ENCODE measurements around the gene IL34.

Gene IL34

GRCh38 chr16:70648606-70649005 is 2.2 kb downstream of the IL34 start:
- WGBS, 2 experiments, result 93 to 96% methylated on average over 6 of the region's 6 CpGs
- Histone ChIP-seq H3K27ac (ENCODE audit: insufficient read depth, low read depth, low read length, poor library complexity, severe bottlenecking) (no peak overlapping the region), H3K4me1 (ENCODE audit: control insufficient read depth, insufficient read depth, low read length) (no peaks in the 10 kb centered on the region), H3K36me3 (ENCODE audit: control insufficient read depth, insufficient read depth, low read length) (no peaks in the 10 kb centered on the region), H3K4me3 (ENCODE audit: insufficient read depth, low read depth, low read length) (no peak overlapping the region), H3K27me3 (ENCODE audit: control insufficient read depth, insufficient read depth, low read length, poor library complexity, severe bottlenecking) (no peaks in the 10 kb centered on the region), H3K9me3 (ENCODE audit: control insufficient read depth, low read length) (no peaks in the 10 kb centered on the region)

- H3K27ac ChIP-seq (ENCODE audit: insufficient read depth, low read depth, low read length, poor library complexity, severe bottlenecking), result no peak overlapping the region
- H3K36me3 ChIP-seq (ENCODE audit: control insufficient read depth, insufficient read depth, low read length), result no peaks in the 10 kb centered on the region
- 90% methylated on average over 7 of the region's 7 CpGs for WGBS, 2 experiments
- no peaks in the 10 kb centered on the region for H3K4me1 ChIP-seq (ENCODE audit: control insufficient read depth, insufficient read depth, low read length)
- H3K9me3 ChIP-seq (ENCODE audit: control insufficient read depth, low read length), result no peaks in the 10 kb centered on the region
- no peaks in the 10 kb centered on the region for H3K27me3 ChIP-seq (ENCODE audit: control insufficient read depth, insufficient read depth, low read length, poor library complexity, severe bottlenecking)
- H3K4me3 ChIP-seq (ENCODE audit: insufficient read depth, low read depth, low read length), result no peak overlapping the region
Observed at GRCh38 chr16:70649300-70649699, 2.9 kb downstream of the IL34 start.

GRCh38 chr16:70650216-70650615 is 3.9 kb downstream of the IL34 start:
- Histone ChIP-seq H3K4me1 (ENCODE audit: control insufficient read depth, insufficient read depth, low read length) (no peaks in the 10 kb centered on the region), H3K27ac (ENCODE audit: insufficient read depth, low read depth, low read length, poor library complexity, severe bottlenecking) (no peak overlapping the region), H3K27me3 (ENCODE audit: control insufficient read depth, insufficient read depth, low read length, poor library complexity, severe bottlenecking) (no peaks in the 10 kb centered on the region), H3K4me3 (ENCODE audit: insufficient read depth, low read depth, low read length) (no peak overlapping the region), H3K9me3 (ENCODE audit: control insufficient read depth, low read length) (no peaks in the 10 kb centered on the region), H3K36me3 (ENCODE audit: control insufficient read depth, insufficient read depth, low read length) (no peaks in the 10 kb centered on the region)
- 78 to 81% methylated on average over 4 of the region's 4 CpGs for WGBS, 2 experiments

GRCh38 chr16:70651524-70651923 is 5.2 kb downstream of the IL34 start:
- Histone ChIP-seq H3K4me1 (ENCODE audit: control insufficient read depth, insufficient read depth, low read length) (no peaks in the 10 kb centered on the region), H3K36me3 (ENCODE audit: control insufficient read depth, insufficient read depth, low read length) (no peaks in the 10 kb centered on the region), H3K9me3 (ENCODE audit: control insufficient read depth, low read length) (no peaks in the 10 kb centered on the region), H3K27me3 (ENCODE audit: control insufficient read depth, insufficient read depth, low read length, poor library complexity, severe bottlenecking) (no peaks in the 10 kb centered on the region), H3K27ac (ENCODE audit: insufficient read depth, low read depth, low read length, poor library complexity, severe bottlenecking) (no peak overlapping the region), H3K4me3 (ENCODE audit: insufficient read depth, low read depth, low read length) (no peak overlapping the region)
- 82 to 89% methylated on average over 3 of the region's 3 CpGs for WGBS, 2 experiments

GRCh38 chr16:70652322-70652721 is 6.0 kb downstream of the IL34 start:
- H3K4me3 ChIP-seq (ENCODE audit: insufficient read depth, low read depth, low read length), result no peak overlapping the region
- H3K9me3 ChIP-seq (ENCODE audit: control insufficient read depth, low read length), result no peaks in the 10 kb centered on the region
- no peaks in the 10 kb centered on the region for H3K27me3 ChIP-seq (ENCODE audit: control insufficient read depth, insufficient read depth, low read length, poor library complexity, severe bottlenecking)
- no peaks in the 10 kb centered on the region for H3K4me1 ChIP-seq (ENCODE audit: control insufficient read depth, insufficient read depth, low read length)
- 86 to 91% methylated on average over 1 of the region's 2 CpGs for WGBS, 2 experiments
- H3K36me3 ChIP-seq (ENCODE audit: control insufficient read depth, insufficient read depth, low read length), result no peaks in the 10 kb centered on the region
- no peak overlapping the region for H3K27ac ChIP-seq (ENCODE audit: insufficient read depth, low read depth, low read length, poor library complexity, severe bottlenecking)

- no peak overlapping the region for H3K27ac ChIP-seq (ENCODE audit: insufficient read depth, low read depth, low read length, poor library complexity, severe bottlenecking)
- H3K4me3 ChIP-seq (ENCODE audit: insufficient read depth, low read depth, low read length), result no peak overlapping the region
- no peaks in the 10 kb centered on the region for H3K4me1 ChIP-seq (ENCODE audit: control insufficient read depth, insufficient read depth, low read length)
- H3K36me3 ChIP-seq (ENCODE audit: control insufficient read depth, insufficient read depth, low read length), result no peaks in the 10 kb centered on the region
- 88 to 92% methylated on average over 4 of the region's 4 CpGs for WGBS, 2 experiments
- no peaks in the 10 kb centered on the region for H3K27me3 ChIP-seq (ENCODE audit: control insufficient read depth, insufficient read depth, low read length, poor library complexity, severe bottlenecking)
- H3K9me3 ChIP-seq (ENCODE audit: control insufficient read depth, low read length), result no peaks in the 10 kb centered on the region
Observed at GRCh38 chr16:70653406-70653805, 7.0 kb downstream of the IL34 start.

GRCh38 chr16:70653809-70654771 is 7.7 kb downstream of the IL34 start:
- Histone ChIP-seq H3K4me3 (ENCODE audit: insufficient read depth, low read depth, low read length) (no peak overlapping the region), H3K9me3 (ENCODE audit: control insufficient read depth, low read length) (no peaks in the 10 kb centered on the region), H3K36me3 (ENCODE audit: control insufficient read depth, insufficient read depth, low read length) (no peaks in the 10 kb centered on the region), H3K4me1 (ENCODE audit: control insufficient read depth, insufficient read depth, low read length) (no peaks in the 10 kb centered on the region), H3K27ac (ENCODE audit: insufficient read depth, low read depth, low read length, poor library complexity, severe bottlenecking) (no peak overlapping the region), H3K27me3 (ENCODE audit: control insufficient read depth, insufficient read depth, low read length, poor library complexity, severe bottlenecking) (no peaks in the 10 kb centered on the region)
- WGBS, 2 experiments, result 71% methylated on average over 35 of the region's 35 CpGs

- H3K27ac ChIP-seq (ENCODE audit: insufficient read depth, low read depth, low read length, poor library complexity, severe bottlenecking), result no peak overlapping the region
- WGBS, 2 experiments, result 88 to 89% methylated on average over 8 of the region's 8 CpGs
- no peaks in the 10 kb centered on the region for H3K9me3 ChIP-seq (ENCODE audit: control insufficient read depth, low read length)
- H3K4me1 ChIP-seq (ENCODE audit: control insufficient read depth, insufficient read depth, low read length), result no peaks in the 10 kb centered on the region
- no peak overlapping the region for H3K4me3 ChIP-seq (ENCODE audit: insufficient read depth, low read depth, low read length)
- no peaks in the 10 kb centered on the region for H3K36me3 ChIP-seq (ENCODE audit: control insufficient read depth, insufficient read depth, low read length)
- H3K27me3 ChIP-seq (ENCODE audit: control insufficient read depth, insufficient read depth, low read length, poor library complexity, severe bottlenecking), result no peaks in the 10 kb centered on the region
Observed at GRCh38 chr16:70656065-70656711, 9.8 kb downstream of the IL34 start.

GRCh38 chr16:70656712-70657263 is 10.4 kb downstream of the IL34 start:
- Histone ChIP-seq H3K9me3 (ENCODE audit: control insufficient read depth, low read length) (no peaks in the 10 kb centered on the region), H3K27me3 (ENCODE audit: control insufficient read depth, insufficient read depth, low read length, poor library complexity, severe bottlenecking) (no peaks in the 10 kb centered on the region), H3K4me1 (ENCODE audit: control insufficient read depth, insufficient read depth, low read length) (no peaks in the 10 kb centered on the region), H3K27ac (ENCODE audit: insufficient read depth, low read depth, low read length, poor library complexity, severe bottlenecking) (no peak overlapping the region), H3K36me3 (ENCODE audit: control insufficient read depth, insufficient read depth, low read length) (no peaks in the 10 kb centered on the region), H3K4me3 (ENCODE audit: insufficient read depth, low read depth, low read length) (no peak overlapping the region)
- 83 to 86% methylated on average over 22 of the region's 22 CpGs for WGBS, 2 experiments

GRCh38 chr16:70657956-70658355 is 11.6 kb downstream of the IL34 start:
- Histone ChIP-seq H3K27ac (ENCODE audit: insufficient read depth, low read depth, low read length, poor library complexity, severe bottlenecking) (no peak overlapping the region), H3K27me3 (ENCODE audit: control insufficient read depth, insufficient read depth, low read length, poor library complexity, severe bottlenecking) (no peaks in the 10 kb centered on the region), H3K4me1 (ENCODE audit: control insufficient read depth, insufficient read depth, low read length) (no peaks in the 10 kb centered on the region), H3K4me3 (ENCODE audit: insufficient read depth, low read depth, low read length) (no peak overlapping the region), H3K9me3 (ENCODE audit: control insufficient read depth, low read length) (no peaks in the 10 kb centered on the region), H3K36me3 (ENCODE audit: control insufficient read depth, insufficient read depth, low read length) (no peaks in the 10 kb centered on the region)
- WGBS, 2 experiments, result 88 to 90% methylated on average over 7 of the region's 7 CpGs
